Activated CD8-positive, alpha-beta memory T cell treated with anti-CD3 and anti-CD28 coated beads for 4 hours (primary cell): ENCODE data around the gene PPP1R2.
"Not testable (repeated sequence)": the region's sequence is repeated elsewhere in the genome, so short reads cannot be mapped to it uniquely, and the experiment has no call there.

Experiments
- DNase-seq, 2 donors: peaks; one replicate each; pipeline ENCODE4 v3.0.0-alpha.2; 2020; ENCODE audit warnings: low read depth in 2 of 2

PPP1R2 gene

GRCh38 chr3:195542698-195543499 lies at the start of gene PPP1R2:
TSS of gene PPP1R2 (minus strand) at chr3:195543325. CDS start at chr3:195543025, 300 bp downstream.
- peak; percentile 78 to 80 for DNase-seq

- no peak for DNase-seq
Observed at GRCh38 chr3:195591852-195592251, 48.7 kb upstream of the PPP1R2 start.

- DNase-seq = no peak
Observed at GRCh38 chr3:195591220-195591619, 48.1 kb upstream of the PPP1R2 start.

- not testable (repeated sequence) for DNase-seq
Observed at GRCh38 chr3:195590381-195590780, 47.3 kb upstream of the PPP1R2 start.

DNA sequence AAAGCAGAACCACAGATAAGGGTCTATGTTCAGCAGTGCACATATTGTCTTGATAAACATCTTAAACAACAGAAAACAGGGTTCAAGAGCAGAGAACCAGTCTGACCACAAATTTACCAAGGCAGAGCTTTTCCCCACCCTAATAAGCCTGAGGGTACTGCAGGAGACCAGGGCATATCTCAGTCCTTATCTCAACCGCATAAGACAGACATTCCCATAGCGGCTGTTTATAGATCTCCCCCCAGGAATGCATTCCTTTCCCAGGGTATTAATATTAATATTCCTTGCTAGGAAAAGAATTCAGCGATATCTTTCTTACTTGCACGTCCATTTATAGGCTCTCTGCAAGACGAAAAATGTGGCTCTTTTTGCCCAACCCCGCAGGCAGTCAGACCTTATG lies 46.7 kb upstream of the PPP1R2 start:
- not testable (repeated sequence) for DNase-seq

DNA sequence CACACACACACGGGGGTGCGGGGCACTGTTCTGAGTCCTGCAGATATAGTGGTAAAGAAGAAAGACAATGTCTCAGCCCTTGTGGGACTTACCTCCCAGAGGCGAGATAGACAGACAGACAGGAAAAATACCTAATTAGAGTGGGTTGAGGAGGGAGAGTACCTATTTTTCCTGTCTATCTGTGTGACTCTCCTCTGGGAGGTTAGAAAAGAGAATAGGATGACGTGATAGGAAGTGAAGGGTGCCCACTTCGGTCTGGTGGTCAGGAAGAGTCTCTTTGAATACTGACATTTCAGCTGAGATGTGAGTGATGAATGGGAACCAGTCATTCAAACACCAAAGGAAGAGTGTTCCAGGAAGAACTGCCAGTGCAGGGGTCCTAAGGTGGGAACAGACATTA lies 44.7 kb upstream of the PPP1R2 start:
- DNase-seq = no peak

GRCh38 chr3:195587406-195587805 lies 44.3 kb upstream of the PPP1R2 start:
- no peak for DNase-seq

DNA sequence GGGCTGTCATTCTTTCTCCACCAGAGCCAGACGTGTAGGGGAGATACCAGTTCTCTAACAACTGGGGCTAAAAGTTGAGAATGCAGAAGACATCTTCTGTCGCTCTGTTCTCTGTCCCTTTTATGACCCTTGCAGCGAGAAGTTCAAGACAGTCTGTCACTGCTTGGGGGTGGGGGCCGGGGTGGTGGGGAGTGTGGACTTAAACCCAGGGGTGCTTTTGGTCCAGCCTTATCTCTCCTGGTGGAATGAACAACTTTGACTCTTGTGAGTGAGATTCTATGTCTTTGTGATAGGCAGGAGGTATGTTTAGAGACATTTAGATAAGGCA lies 41.4 kb upstream of the PPP1R2 start:
- DNase-seq = no peak

DNA sequence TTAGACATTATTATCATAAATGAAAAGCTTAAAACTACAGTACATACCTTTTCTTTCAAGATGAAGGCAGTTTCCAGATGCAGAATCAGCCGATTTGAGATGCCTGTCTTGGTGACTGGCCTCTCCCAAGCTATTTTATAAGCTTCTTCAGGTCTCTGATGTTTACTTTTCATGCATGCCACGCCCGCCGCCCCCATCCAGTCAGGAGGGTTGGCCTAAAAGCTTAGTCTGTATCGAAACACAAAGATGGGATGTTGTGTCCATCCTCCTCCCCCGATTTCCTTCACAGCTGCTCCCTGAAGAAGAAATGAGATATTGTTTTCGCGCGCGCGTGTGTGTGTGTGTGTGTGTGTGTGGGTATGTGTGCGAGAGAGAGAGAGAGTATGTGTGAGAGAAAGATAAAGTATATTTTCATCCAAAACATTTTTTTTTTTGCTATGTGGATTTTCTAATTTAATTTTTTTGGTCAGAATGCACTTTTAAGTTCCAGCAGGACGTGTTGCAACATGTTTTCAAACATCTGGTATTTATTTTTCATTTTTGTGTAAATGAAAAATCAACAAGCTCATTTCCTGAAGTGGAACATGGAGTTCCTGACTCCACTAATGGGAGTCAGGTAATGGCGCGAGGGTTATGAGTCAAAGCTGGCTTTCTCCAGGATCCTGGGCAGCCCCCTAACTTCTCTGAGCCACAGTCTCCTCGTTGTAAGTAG lies 40.9 kb upstream of the PPP1R2 start, which contains the start of gene APOD:
APOD (minus strand) TSS at position 110 of the 712 bp plus-strand sequence. CDS start 4,479 bp downstream, outside the sequence.
- no peak for DNase-seq

- no peak for DNase-seq
Observed at GRCh38 chr3:195582947-195583346, 39.8 kb upstream of the PPP1R2 start.

- no peak for DNase-seq
Observed at GRCh38 chr3:195580744-195581443, 37.8 kb upstream of the PPP1R2 start.

DNA sequence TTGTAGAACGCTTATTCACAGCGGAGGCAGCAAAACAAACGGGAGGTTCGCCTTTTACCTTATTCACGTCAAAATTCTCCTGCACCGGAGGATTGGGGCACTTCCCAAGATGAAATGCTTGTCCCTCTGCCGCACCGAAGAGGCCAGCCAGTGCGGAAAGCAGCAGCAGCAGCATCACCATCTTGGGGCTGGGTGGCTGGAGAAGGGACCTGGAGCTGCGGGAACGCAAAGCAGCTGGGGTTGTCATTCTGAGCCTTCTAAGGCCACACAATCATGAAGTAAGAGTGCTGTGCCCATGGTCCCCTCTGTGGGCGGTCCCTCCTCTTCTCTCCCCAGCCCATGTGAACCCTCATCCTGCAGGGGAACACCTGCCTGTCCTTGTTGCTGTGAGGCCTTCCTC lies 36.2 kb upstream of the PPP1R2 start:
- no peak for DNase-seq

DNA sequence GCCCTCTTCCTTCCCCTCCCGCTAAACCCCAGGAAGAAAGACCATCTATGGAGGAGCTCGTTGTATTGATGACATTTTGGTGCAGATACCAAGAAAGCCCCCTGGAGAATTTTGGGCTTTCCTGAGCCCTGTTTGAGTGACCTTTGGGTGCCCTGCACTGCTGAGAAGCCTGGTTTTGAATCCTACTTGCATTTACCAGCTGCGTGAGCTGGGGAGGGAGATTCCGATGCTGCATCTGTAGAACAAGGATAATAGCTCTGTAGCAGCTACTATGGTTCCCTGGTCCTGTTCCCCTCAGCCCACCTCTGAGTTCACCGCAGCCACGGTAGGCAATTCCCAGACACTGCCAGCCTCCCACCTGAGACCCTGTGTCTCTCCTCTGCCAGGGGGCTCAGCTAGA lies 35.4 kb upstream of the PPP1R2 start:
- no peak for DNase-seq

- DNase-seq = no peak
Observed at GRCh38 chr3:195577645-195578177, 34.6 kb upstream of the PPP1R2 start.

- no peak for DNase-seq
Observed at GRCh38 chr3:195574497-195575304, 31.6 kb upstream of the PPP1R2 start.

GRCh38 chr3:195573611-195574496 lies 30.7 kb upstream of the PPP1R2 start:
- no peak for DNase-seq

- DNase-seq = no peak
Observed at GRCh38 chr3:195571361-195571760, 28.2 kb upstream of the PPP1R2 start.

DNA sequence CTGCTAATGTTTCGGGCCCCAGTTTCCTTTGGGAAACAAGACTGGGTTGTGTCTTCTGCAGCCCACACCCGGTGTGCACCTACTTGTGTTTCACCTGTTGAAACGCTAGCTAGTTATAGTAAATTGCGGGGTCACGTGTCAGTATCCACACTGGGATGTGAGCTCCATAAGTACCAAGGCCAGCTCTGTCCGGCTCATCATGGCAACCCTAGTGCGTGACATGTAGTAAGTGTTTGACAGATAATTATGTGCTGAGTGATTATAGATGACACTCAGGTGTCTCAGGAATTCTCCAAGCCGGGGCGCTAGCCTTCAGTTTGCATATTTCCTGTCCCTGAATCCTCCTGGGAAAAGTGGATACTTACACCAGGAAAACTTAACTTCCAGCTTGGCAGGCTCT lies 27.8 kb upstream of the PPP1R2 start:
- DNase-seq = no peak

- DNase-seq = no peak
Observed at GRCh38 chr3:195570344-195570743, 27.2 kb upstream of the PPP1R2 start.

DNA sequence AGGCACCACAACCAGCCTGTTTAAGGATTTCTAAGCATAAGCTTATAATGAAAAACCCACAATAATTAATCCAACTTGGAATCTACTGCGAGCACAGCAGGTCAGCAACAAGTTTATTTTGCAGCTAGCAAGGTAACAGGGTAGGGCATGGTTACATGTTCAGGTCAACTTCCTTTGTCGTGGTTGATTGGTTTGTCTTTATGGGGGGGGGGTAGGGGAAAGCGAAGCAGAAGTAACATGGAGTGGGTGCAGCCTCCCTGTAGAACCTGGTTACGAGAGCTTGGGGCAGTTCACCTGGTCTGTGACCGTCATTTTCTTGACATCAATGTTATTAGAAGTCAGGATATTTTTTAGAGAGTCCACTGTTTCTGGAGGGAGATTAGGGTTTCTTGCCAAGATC lies 25.5 kb upstream of the PPP1R2 start:
- no peak for DNase-seq
